GM21447 (cell line): ENCODE data around the gene BMP4.

Experiments
- ATAC-seq: cut with Tn5 transposase; IDR thresholded peaks from one replicate; pipeline ENCODE4 v1.9.1; 2021; ENCODE audit not compliant: unreplicated experiment

The BMP4 gene

DNA sequence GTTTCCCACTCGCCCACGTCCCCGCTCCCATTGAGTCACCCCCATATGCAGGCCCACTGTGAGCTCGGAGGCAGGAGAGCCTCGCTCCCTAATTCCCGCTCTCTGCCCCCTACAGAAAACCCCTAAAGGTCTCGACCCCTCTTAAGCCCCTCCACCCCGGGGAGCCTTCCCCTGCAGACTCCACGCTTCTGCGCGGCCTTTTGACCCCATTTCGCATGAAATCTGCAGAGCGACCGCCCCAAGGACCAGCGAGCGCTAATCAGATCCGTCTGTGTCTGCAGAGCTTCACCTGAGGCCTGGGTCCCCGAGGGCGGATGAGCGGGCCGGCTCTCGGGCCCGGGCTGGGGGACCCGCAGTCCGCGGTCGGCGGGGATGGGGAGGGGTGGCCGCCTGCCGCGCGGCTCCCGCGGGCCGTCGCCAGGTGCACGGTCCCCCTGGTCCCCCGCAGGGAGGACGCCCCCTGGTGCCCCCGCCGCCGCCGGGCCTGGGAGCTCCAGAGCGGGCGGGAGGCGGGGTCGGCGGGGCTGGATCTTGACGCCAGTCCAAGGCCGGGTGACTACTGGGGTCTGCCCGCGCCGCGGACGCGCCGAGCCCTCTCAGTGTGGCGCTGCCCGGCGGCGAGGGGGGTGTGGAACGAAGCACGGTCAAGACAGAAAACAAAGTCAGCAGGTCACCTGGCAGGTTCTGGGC is 10.1 kb downstream of the BMP4 start:
- ATAC-seq = no peak

- no peak for ATAC-seq
These were observed 10.6 kb downstream of the BMP4 start for GRCh38 chr14:53946071-53946403.

DNA sequence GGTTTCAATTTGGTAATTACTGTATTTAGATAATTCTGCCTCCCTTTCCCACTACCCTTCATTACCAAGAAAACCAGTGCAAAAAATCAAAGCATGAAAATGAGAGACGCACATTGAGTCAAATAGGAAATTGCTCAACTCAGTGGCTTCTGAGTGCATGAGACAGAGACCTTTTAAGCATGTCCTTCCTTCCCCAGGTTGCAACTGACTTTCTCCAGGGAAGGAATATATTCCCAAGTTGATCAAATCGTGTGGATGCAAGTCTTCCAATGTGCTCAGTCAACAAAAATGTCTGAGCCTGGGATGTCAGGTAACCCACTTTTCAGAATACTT is 12.9 kb downstream of the BMP4 start:
- ATAC-seq = no peak

DNA sequence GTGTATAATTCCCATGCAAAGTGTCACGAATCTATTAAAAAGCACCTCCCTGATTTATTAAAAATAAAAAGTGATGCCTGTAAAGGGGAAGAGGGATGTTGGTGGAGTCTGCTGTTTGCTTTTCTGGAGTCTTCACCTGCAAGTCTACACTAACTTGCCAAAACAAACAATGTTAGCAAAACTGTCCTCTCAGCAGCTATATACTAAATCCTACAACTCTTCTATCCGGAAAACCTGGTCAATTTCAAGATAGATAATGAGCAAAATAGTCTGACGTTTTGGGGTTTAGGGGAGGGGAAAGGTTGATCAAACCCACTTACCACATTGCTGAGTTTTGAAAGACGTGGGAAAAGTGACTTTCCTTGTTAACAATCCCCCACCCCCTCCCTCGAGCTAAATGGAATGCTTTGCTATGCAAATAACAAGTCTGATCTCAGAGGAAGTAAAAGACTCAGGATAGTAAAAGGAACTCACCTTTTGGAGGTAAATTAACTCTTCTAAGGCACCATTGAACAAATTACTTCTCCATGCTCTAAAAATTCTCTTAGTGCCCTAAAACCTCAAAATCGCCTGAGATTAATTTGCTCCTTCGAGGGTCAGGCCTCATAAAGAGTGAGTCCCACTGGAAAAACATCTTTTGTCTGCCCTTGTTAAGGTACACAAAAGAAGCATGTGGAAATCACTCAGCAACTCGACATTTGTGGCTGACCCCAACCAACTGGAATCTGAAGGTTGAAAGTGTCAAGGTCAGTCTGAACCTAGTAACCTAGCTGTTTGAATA is 13.5 kb downstream of the BMP4 start:
- ATAC-seq = no peak

GRCh38 chr14:53938136-53938837 is 18.3 kb downstream of the BMP4 start:
- no peak for ATAC-seq

DNA sequence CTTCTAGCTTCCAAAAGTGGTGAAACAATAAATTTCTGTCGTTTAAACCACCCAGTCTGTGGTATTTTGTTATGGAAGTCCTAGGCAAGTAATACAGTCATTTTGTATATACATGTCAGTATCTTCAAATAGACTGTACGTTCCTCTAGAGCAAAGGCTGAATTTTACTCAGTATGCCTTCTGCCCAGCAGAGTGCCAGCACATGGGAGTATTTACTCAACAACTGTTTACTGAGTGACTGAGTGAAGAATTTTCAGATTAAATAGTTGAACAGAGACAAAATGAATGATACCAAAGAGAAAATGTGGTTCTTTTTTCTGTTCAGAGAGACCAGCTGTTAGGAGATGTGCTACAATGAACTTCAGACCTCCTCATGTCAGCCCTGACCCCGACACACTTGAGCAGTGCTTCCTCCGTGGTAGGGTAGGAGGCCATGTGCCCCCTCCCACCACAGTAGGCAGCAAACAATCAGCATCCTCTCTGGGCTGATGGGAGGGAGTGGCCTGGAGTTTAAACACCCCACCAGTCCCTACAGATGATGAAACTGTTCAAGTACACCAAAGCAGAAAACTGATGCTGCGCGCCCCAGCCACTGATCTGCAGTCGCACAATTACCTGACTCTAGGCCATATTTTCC is 21.7 kb downstream of the BMP4 start:
- ATAC-seq = no peak

- no peak for ATAC-seq
These were observed 23.7 kb downstream of the BMP4 start for GRCh38 chr14:53932966-53933365.

DNA sequence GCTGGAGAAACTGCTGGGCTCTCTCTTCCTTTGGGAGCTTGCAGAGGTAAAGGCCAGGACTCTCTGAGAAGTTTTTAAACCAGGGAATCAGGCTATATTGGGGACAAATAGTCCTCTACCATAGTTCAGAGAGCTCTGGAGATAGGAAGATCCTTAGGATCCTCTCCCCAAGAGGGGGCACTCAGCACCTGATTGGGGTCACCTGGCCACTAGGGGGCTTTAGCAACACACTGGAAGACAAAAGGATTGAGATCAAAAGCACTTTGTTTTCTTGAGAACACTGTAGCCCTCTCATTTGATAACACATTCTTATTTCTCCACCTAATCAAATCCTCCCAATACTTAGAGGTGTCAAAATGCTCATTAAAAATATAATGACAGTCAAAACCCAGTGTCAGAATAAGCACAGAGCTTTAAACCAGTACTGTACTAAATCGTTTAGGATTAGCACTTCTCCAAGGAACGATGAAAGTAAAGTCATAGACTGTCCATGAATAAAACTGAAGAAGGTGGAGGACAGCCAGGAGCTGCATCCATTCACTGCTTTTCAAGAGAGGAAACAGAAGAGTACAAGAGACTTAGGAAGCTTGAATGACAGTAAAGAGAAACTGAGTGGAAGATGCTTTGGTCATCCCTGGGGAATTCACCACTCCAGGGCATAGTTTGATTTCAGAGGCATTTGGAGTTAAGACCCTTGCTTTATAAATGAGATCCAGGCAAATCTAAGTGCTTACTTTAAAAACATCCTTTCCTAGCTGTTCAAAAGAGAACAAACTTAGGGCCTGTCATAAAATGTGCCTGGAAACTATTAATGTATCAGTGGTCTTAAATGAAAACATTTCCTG is 26.5 kb downstream of the BMP4 start:
- no peak for ATAC-seq

DNA sequence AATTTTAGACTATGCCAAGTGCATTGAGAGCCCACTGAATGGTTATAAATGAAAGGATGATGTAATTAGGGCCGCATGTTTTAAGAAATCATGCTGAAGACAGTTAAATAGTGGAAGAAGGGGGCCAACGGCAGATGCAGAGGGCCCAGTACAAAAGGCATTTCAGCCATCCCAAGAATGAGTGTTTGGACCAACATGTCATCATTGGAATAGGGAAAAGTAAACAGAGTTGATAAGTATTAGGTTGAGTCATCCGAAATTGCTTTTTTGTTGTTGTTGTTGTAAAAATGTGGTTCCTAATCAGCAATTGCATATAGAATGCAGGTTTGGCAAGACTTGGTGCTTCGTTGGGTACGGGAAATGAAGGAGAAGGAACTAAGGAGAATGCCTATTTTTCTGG is 29.5 kb downstream of the BMP4 start:
- no peak for ATAC-seq

GRCh38 chr14:53925201-53925766 is 31.3 kb downstream of the BMP4 start:
- no peak for ATAC-seq

GRCh38 chr14:53924753-53925152 is 31.9 kb downstream of the BMP4 start:
- no peak for ATAC-seq

DNA sequence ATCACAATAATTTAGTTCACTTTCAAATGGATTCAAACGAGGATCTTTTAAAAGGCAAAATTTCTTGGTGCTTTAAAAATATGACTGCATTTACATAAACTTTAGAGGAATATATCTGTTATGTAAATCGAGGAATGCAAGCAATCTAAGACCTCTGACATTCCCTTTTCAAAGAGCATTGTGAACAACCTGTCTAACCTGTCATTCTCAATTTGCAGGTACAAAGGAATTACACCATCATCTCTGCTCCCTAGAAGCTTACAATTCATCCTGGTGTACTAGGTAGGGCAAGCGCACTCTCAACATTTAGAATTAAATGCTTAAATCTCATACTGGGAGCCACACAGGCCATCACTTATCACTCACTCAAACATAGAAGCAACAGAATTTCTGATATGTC is 35.6 kb downstream of the BMP4 start:
- no peak for ATAC-seq

DNA sequence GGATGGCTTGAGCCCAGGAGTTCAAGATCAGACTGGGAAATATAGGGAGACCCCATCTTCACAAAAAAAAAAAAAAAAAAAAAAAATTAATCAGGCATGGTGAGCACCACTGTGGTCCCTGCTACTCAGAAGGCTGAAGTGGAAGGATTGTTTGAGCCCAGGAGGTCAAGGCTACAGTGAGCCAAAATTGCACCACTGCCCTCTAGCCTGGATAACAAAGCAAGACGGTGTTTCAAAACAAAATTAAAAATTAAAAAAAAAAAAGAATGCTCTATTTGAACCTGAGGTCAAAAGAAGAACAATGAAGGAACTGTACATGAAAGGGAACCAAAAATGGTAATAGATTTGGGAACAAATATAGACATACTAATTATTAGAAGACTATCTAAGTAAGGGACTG is 40.4 kb downstream of the BMP4 start:
- no peak for ATAC-seq

DNA sequence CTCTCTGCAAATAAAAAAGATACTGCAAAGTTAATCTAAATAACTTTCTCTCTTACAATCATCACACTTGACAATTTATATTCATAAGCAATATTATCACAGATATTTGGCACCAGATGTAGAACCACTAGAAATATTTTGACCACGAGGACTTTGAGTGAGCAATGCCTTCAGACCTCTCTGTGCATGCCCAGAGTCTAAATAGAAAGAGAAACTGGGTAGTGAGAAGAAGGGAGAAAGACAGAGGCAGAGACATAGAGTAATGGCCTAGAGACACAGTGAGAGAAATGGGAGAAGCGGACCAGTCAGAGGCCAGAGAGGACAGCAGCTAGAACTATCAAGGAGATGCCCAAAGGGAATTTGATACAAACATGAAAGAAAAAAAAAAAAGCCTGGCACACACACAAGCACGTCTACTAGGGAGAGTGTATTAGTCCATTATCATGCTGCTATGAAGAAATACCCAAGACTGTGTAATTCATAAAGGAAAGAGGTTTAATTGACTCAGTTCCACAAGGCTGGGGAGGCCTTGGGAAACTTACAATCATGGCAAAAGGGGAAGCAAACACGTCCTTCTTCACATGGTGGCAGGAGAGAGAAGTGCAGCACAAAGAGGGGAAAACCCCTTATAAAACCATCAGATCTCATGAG is 41.1 kb downstream of the BMP4 start:
- no peak for ATAC-seq

GRCh38 chr14:53912021-53912420 is 44.6 kb downstream of the BMP4 start:
- no peak for ATAC-seq

DNA sequence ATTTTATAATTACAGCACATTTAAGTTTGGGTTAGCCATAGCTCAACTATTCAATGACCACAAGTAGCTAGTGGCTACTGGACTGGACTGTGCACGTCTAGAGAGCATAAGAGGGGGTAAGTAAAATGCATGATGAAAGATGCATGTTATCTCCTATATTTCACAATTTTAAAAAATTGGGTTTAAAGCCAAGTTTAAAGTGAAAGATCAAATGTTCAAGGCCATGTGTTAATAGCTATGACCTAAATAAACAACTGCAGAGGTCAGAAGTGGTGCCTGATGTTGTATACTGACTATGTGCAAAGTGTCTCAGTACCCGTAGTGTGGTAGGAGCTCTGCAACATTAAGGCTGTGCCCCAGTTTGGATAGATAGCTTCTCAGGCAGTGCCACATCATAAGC is 48.2 kb downstream of the BMP4 start:
- no peak for ATAC-seq

DNA sequence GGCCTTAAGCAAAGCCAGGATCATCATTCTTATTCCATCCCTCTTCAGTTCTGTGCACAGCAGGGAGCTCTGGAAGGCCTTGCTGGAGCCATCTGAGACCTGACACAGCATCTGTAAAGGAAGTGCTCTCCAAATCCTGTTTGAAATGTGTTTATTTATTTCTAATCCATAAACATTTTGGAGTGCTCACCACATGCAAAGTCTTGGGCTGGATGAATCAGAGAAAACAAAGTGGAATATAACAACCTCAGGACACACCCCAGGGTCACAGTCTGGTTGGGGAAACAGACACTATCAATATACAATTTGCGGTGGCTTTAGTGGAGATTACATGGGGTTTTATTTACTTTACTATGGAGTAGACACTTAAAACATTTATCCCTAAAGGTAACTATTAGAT is 54.3 kb downstream of the BMP4 start:
- no peak for ATAC-seq

GRCh38 chr14:53900499-53900898 is 56.1 kb downstream of the BMP4 start:
- ATAC-seq = no peak
